ENCODE results near the gene MDGA2.

GRCh38 chr14:47008732-47009131 is 666.7 kb downstream of the MDGA2 start:
- no peak for TF ChIP-seq POLR2AphosphoS5 (IDR thresholded peaks at IDR 0.05; ENCODE audit: borderline replicate concordance, low read depth, low read length)
- no peak for TF ChIP-seq EZH2 (IDR thresholded peaks at IDR 0.05)
